CD14-positive monocyte (primary cell): ENCODE results near the gene OR2A2. TPM values are rescaled to one million over a fixed set of nuclear protein-coding genes. Genes with fewer than 3 reads are reported as not detected.

Experiments
- DNase-seq, 3 donors: peaks; one replicate each; pipeline ENCODE4 v3.0.0-alpha.2; 2011 to 2022
- H2AFZ ChIP-seq: 2 replicates; pipeline ENCODE4 v1.6.0; 2012; ENCODE audit warnings: mild to moderate bottlenecking, low read depth, low read length, inconsistent platforms; ENCODE audit not compliant: insufficient read depth, poor library complexity, severe bottlenecking
- H3K27ac ChIP-seq, 2 donors: 1 replicate in 1 of 2; 2 replicates in 1 of 2; pipeline ENCODE4 v1.5.1; 2012 to 2013; ENCODE audit warnings: low read length in 2 of 2, control low read depth in 1 of 2, inconsistent platforms in 1 of 2, low read depth in 1 of 2, mild to moderate bottlenecking in 1 of 2
- H3K27me3 ChIP-seq, 2 donors: one replicate each; pipeline versions ENCODE4 v1.6.0 to v1.6.1; 2011 to 2013; ENCODE audit warnings: low read length in 2 of 2; ENCODE audit not compliant: control insufficient read depth in 2 of 2, insufficient read depth in 2 of 2
- H3K36me3 ChIP-seq, 2 donors: replicated peaks in 1 of 2; 1 replicate in 1 of 2; 2 replicates in 1 of 2; pipeline versions ENCODE4 v1.5.1 to v1.6.1; 2012 to 2013; ENCODE audit warnings: low read length in 2 of 2, control low read depth in 1 of 2, inconsistent platforms in 1 of 2, mild to moderate bottlenecking in 1 of 2; ENCODE audit not compliant: insufficient read depth in 2 of 2, control insufficient read depth in 1 of 2
- H3K4me1 ChIP-seq, 2 donors: 1 replicate in 1 of 2; 2 replicates in 1 of 2; pipeline versions ENCODE4 v1.5.1 to v1.6.1; 2012 to 2013; ENCODE audit warnings: low read length in 2 of 2, control low read depth in 1 of 2, inconsistent platforms in 1 of 2, mild to moderate bottlenecking in 1 of 2, moderate library complexity in 1 of 2; ENCODE audit not compliant: insufficient read depth in 2 of 2, control insufficient read depth in 1 of 2
- H3K4me2 ChIP-seq: replicated peaks from 2 replicates; pipeline ENCODE3; 2012; ENCODE audit warnings: low read length, moderate library complexity, mild to moderate bottlenecking; ENCODE audit not compliant: poor library complexity, severe bottlenecking; ENCODE audit errors: extremely low read depth
- H3K4me3 ChIP-seq, 3 experiments: fragments of 200-600 bp in 1 of 3; sonication (generic) in 1 of 3; replicated peaks in 1 of 3; 1 replicate in 2 of 3; 2 replicates in 1 of 3; pipeline ENCODE4 v1.5.1; 2011 to 2013; ENCODE audit warnings: low read length in 3 of 3, mild to moderate bottlenecking in 3 of 3, control low read depth in 2 of 3, low read depth in 2 of 3, inconsistent platforms in 1 of 3, moderate library complexity in 1 of 3
- H3K79me2 ChIP-seq: 2 replicates; pipeline ENCODE4 v1.6.0; 2012; ENCODE audit warnings: mild to moderate bottlenecking, control low read depth, inconsistent platforms, low read length, moderate library complexity; ENCODE audit not compliant: insufficient read depth
- H3K9ac ChIP-seq: 2 replicates; pipeline ENCODE4 v1.6.0; 2017; ENCODE audit warnings: low read length, mild to moderate bottlenecking; ENCODE audit not compliant: insufficient read depth, poor library complexity, severe bottlenecking
- H3K9me3 ChIP-seq, 2 donors: replicated peaks in 1 of 2; 1 replicate in 1 of 2; 2 replicates in 1 of 2; pipeline versions ENCODE4 v1.5.1 to v1.6.1; 2012 to 2013; ENCODE audit warnings: low read length in 2 of 2, control low read depth in 1 of 2; ENCODE audit not compliant: control insufficient read depth in 1 of 2, insufficient read depth in 1 of 2
- H4K20me1 ChIP-seq: 2 replicates; pipeline ENCODE4 v1.6.0; 2012; ENCODE audit warnings: mild to moderate bottlenecking, low read length, control low read depth, moderate library complexity; ENCODE audit not compliant: insufficient read depth
- H3K27ac Mint-ChIP-seq, 7 donors: one replicate each; pipeline ENCODE4 v1.8.0; 2020; ENCODE audit warnings: mild to moderate bottlenecking in 7 of 7, mixed read lengths in 7 of 7, moderate library complexity in 6 of 7, inconsistent platforms in 2 of 7
- H3K27me3 Mint-ChIP-seq, 3 donors: one replicate each; pipeline ENCODE4 v1.8.0; 2021 to 2022; ENCODE audit warnings: low read depth in 3 of 3, mild to moderate bottlenecking in 3 of 3, mixed read lengths in 3 of 3, moderate library complexity in 3 of 3, inconsistent platforms in 1 of 3
- H3K36me3 Mint-ChIP-seq, 2 donors: one replicate each; pipeline ENCODE4 v1.8.0; 2020; ENCODE audit warnings: mixed read lengths in 2 of 2, inconsistent platforms in 1 of 2, mild to moderate bottlenecking in 1 of 2
- H3K4me1 Mint-ChIP-seq: one replicate; pipeline ENCODE4 v1.8.0; 2020; ENCODE audit warnings: mild to moderate bottlenecking, mixed read lengths
- H3K4me3 Mint-ChIP-seq, 2 donors: one replicate each; pipeline ENCODE4 v1.8.0; 2020; ENCODE audit warnings: mild to moderate bottlenecking in 2 of 2, mixed read lengths in 2 of 2, moderate library complexity in 1 of 2
- H3K9me3 Mint-ChIP-seq, 7 donors: one replicate each; pipeline ENCODE4 v1.8.0; 2020 to 2022; ENCODE audit warnings: mixed read lengths in 7 of 7, mild to moderate bottlenecking in 6 of 7, moderate library complexity in 6 of 7, inconsistent platforms in 2 of 7
- WGBS: methylation state at CpG from one replicate; pipeline ENCODE4 v1.1.5; 2013; ENCODE audit warnings: missing lambda C conversion rate; ENCODE audit not compliant: insufficient coverage; 5-methylcytosine and 5-hydroxymethylcytosine counted together
- intact Hi-C, 2 donors: fragments of 100-400 bp; cut with micrococcal nuclease; formaldehyde crosslinking; loops; one replicate each; pipeline versions ENCODE4 v1.15.0 to v1.15.1; 2023
- polyA plus RNA-seq, 3 donors: library from polyadenylated mRNA; depleted of rRNA in 1 of 3; unstranded in 2 of 3; stranded (reverse) in 1 of 3; fragments of 300-500 nt in 2 of 3; fragments of >200 nt in 1 of 3; fragmentation: Illumina TruSeq in 2 of 3; gene quantifications; 1 replicate in 2 of 3; 2 replicates in 1 of 3; pipeline ENCODE4 v1.2.3, GENCODE V29; 2012 to 2021
- small RNA-seq: library from RNA; depleted of rRNA; stranded (forward); fragments of <200 nt; gene quantifications from one replicate; pipeline ENCODE3, GENCODE V24; 2012; ENCODE audit warnings: low read depth; ENCODE audit not compliant: insufficient read length
- TF ChIP-seq, protein P1 (sequence below): fragments of 200-600 bp; IDR thresholded peaks from one replicate; pipeline ENCODE4 v1.8.0; 2022; ENCODE audit warnings: antibody characterized with exemption, mild to moderate bottlenecking

Gene OR2A2
- polyA plus RNA-seq, 3 donors = not detected

DNA sequence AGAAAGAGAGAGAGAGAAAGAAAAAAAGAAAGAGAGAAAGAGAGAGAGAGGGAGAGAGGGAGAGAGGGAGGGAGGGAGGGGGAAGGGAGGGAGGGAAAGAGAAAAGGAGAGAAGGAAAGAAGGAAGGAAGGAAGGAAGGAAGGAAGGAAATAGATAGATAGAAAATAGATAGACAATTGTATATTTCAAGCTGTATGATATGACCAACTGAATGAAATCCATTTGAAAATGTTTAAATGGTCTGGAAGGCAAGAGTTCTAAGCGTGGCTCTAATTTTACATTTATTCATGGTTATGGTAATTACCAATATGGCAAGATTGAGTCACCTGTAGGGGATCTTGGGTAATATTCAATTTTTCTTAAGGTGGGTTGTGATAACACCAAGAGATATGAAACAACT lies 49.5 kb downstream of the OR2A2 start:
- WGBS = no CpG with 5 or more reads among the region's 1 CpG
- Histone ChIP-seq H3K9me3 (no peaks in the 10 kb centered on the region), H3K27ac (no peak overlapping the region), H3K27me3 (no peaks in the 10 kb centered on the region), H3K79me2 (no peaks in the 10 kb centered on the region), H3K4me1 (no peaks in the 10 kb centered on the region), H3K4me3 (no peak overlapping the region), H4K20me1 (no peaks in the 10 kb centered on the region), H3K9ac (no peak overlapping the region), H2AFZ (no peak overlapping the region), H3K36me3 (no peaks in the 10 kb centered on the region), H3K4me2 (no peak overlapping the region)
- H3K9me3 Mint-ChIP-seq = peaks cover 0 to 4% (median 0%) of the 10 kb centered on the region in 7 donors
- intact Hi-C loops = no loop called here
- H3K27me3 Mint-ChIP-seq = peaks cover 0 to 2% (median 0%) of the 10 kb centered on the region in 3 donors
- no peaks in the 10 kb centered on the region for H3K4me1 Mint-ChIP-seq
- DNase-seq = no peak
- no peak overlapping the region for H3K27ac Mint-ChIP-seq
- no peaks in the 10 kb centered on the region for H3K36me3 Mint-ChIP-seq
- no peak overlapping the region for H3K4me3 Mint-ChIP-seq
- TF ChIP-seq, protein P1, sequence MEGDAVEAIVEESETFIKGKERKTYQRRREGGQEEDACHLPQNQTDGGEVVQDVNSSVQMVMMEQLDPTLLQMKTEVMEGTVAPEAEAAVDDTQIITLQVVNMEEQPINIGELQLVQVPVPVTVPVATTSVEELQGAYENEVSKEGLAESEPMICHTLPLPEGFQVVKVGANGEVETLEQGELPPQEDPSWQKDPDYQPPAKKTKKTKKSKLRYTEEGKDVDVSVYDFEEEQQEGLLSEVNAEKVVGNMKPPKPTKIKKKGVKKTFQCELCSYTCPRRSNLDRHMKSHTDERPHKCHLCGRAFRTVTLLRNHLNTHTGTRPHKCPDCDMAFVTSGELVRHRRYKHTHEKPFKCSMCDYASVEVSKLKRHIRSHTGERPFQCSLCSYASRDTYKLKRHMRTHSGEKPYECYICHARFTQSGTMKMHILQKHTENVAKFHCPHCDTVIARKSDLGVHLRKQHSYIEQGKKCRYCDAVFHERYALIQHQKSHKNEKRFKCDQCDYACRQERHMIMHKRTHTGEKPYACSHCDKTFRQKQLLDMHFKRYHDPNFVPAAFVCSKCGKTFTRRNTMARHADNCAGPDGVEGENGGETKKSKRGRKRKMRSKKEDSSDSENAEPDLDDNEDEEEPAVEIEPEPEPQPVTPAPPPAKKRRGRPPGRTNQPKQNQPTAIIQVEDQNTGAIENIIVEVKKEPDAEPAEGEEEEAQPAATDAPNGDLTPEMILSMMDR = no peak

Small RNAs within 50 kb of the gene (small RNA-seq; reads per million reads assigned to genes)
- not detected for gene OR2A41P

Other genes starting within 250 kb of the OR2A2 start
- gene TCAF1, start 207.4 kb upstream of the OR2A2 start, polyA plus RNA-seq = 1 to 10 TPM; 1.8 to 3.3 (median 3.0) TPM
- gene OR2F2, start 174.3 kb upstream of the OR2A2 start, polyA plus RNA-seq = not detected
- gene OR2F1, start 154.7 kb upstream of the OR2A2 start, polyA plus RNA-seq = not detected
- not detected for gene OR6B1, start 109.3 kb upstream of the OR2A2 start, polyA plus RNA-seq
- gene OR2A5, start 60.6 kb upstream of the OR2A2 start, polyA plus RNA-seq = not detected
- gene OR2A25, start 39.8 kb upstream of the OR2A2 start, polyA plus RNA-seq = not detected
- not detected for gene OR2A12, start 23.3 kb upstream of the OR2A2 start, polyA plus RNA-seq
- not detected for gene OR2A14, start 13.6 kb downstream of the OR2A2 start, polyA plus RNA-seq
- gene CTAGE4, start 73.9 kb downstream of the OR2A2 start, polyA plus RNA-seq = not detected
- under 1 TPM; 0.05 to 0.64 (median 0.10) TPM for gene ARHGEF35, start 86.2 kb downstream of the OR2A2 start, polyA plus RNA-seq
- not detected for gene OR2A42, start 130.0 kb downstream of the OR2A2 start, polyA plus RNA-seq
- not detected for gene OR2A7, start 155.2 kb downstream of the OR2A2 start, polyA plus RNA-seq
- not detected for gene CTAGE8, start 159.7 kb downstream of the OR2A2 start, polyA plus RNA-seq
- gene OR2A1, start 202.8 kb downstream of the OR2A2 start, polyA plus RNA-seq = not detected
- under 1 TPM in 2 of 3 donors, not detected in 1; 0.04 to 0.11 TPM for gene ARHGEF5, start 245.8 kb downstream of the OR2A2 start, polyA plus RNA-seq